ENCODE results near the gene KIF16B. TPM values are rescaled to one million over a fixed set of nuclear protein-coding genes. Genes with fewer than 3 reads are reported as not detected.

The KIF16B gene
- total RNA-seq, 1 donor from 2014 or later, result 18.4 TPM

- ATAC-seq (no peak), DNase-seq (ENCODE audit: missing footprints) (no peak)
- intact Hi-C loops (cut with DNase I), result no loop called here
Observed at GRCh38 chr20:16296931-16297330, 276.3 kb downstream of the KIF16B start.

- DNase-seq (ENCODE audit: missing footprints) (no peak), ATAC-seq (no peak)
- intact Hi-C loops (cut with DNase I), result no loop called here
Observed at GRCh38 chr20:16295534-16295933, 277.7 kb downstream of the KIF16B start.

- intact Hi-C loops (cut with DNase I), result no loop called here
- DNase-seq (ENCODE audit: missing footprints), result no peak
- no peak for ATAC-seq
Observed at GRCh38 chr20:16293590-16293989, 279.7 kb downstream of the KIF16B start.

GRCh38 chr20:16292226-16292880, 280.9 kb downstream of the KIF16B start:
- DNase-seq (ENCODE audit: missing footprints) (no peak), ATAC-seq (no peak)
- intact Hi-C loops (cut with DNase I), result no loop called here

GRCh38 chr20:16290358-16290757, 282.9 kb downstream of the KIF16B start:
- intact Hi-C loops (cut with DNase I), result no loop called here
- DNase-seq (ENCODE audit: missing footprints) (no peak), ATAC-seq (no peak)

- no peak for DNase-seq (ENCODE audit: missing footprints)
- no peak for ATAC-seq
- intact Hi-C loops (cut with DNase I), result no loop called here
Observed at GRCh38 chr20:16287776-16288175, 285.5 kb downstream of the KIF16B start.

GRCh38 chr20:16286601-16287000, 286.6 kb downstream of the KIF16B start:
- no peak for DNase-seq (ENCODE audit: missing footprints)
- ATAC-seq, result no peak
- intact Hi-C loops (cut with DNase I), result no loop called here

- DNase-seq (ENCODE audit: missing footprints), result no peak
- intact Hi-C loops (cut with DNase I), result no loop called here
- no peak for ATAC-seq
Observed at GRCh38 chr20:16284385-16285100, 288.7 kb downstream of the KIF16B start.

GRCh38 chr20:16283978-16284377, 289.3 kb downstream of the KIF16B start:
- DNase-seq (ENCODE audit: missing footprints), result no peak
- ATAC-seq, result no peak
- intact Hi-C loops (cut with DNase I), result no loop called here

- DNase-seq (ENCODE audit: missing footprints) (no peak), ATAC-seq (no peak)
- intact Hi-C loops (cut with DNase I), result no loop called here
Observed at GRCh38 chr20:16283307-16283706, 289.9 kb downstream of the KIF16B start.

GRCh38 chr20:16280219-16280618, 293.0 kb downstream of the KIF16B start:
- intact Hi-C loops (cut with DNase I), result no loop called here
- no peak for DNase-seq (ENCODE audit: missing footprints)
- ATAC-seq, result no peak

- intact Hi-C loops (cut with DNase I), result no loop called here
- ATAC-seq, result no peak
- no peak for DNase-seq (ENCODE audit: missing footprints)
Observed at GRCh38 chr20:16279320-16279719, 293.9 kb downstream of the KIF16B start.

- DNase-seq (ENCODE audit: missing footprints) (no peak), ATAC-seq (no peak)
- intact Hi-C loops (cut with DNase I), result no loop called here
Observed at GRCh38 chr20:16273812-16274555, 299.3 kb downstream of the KIF16B start.

GRCh38 chr20:16272780-16273360, 300.4 kb downstream of the KIF16B start:
- DNase-seq (ENCODE audit: missing footprints) (no peak), ATAC-seq (no peak)

GRCh38 chr20:16271450-16271849, 301.8 kb downstream of the KIF16B start:
- intact Hi-C loops (cut with DNase I), result no loop called here
- no peak for DNase-seq (ENCODE audit: missing footprints)
- ATAC-seq, result no peak

More at GRCh38 chr20:16272780-16273360, 300.4 kb downstream of the KIF16B start:
- intact Hi-C loops (cut with DNase I), result no loop called here

- DNase-seq (ENCODE audit: missing footprints) (no peak), ATAC-seq (no peak)
- intact Hi-C loops (cut with DNase I), result no loop called here
Observed at GRCh38 chr20:16270989-16271388, 302.3 kb downstream of the KIF16B start.

GRCh38 chr20:16270314-16270931, 302.8 kb downstream of the KIF16B start:
- intact Hi-C loops (cut with DNase I), result no loop called here
- ATAC-seq, result no peak
- DNase-seq (ENCODE audit: missing footprints), result no peak

GRCh38 chr20:16267526-16267925, 305.7 kb downstream of the KIF16B start:
- ATAC-seq, result no peak
- intact Hi-C loops (cut with DNase I), result no loop called here
- no peak for DNase-seq (ENCODE audit: missing footprints)

- ATAC-seq (no peak), DNase-seq (ENCODE audit: missing footprints) (no peak)
- intact Hi-C loops (cut with DNase I), result no loop called here
Observed at GRCh38 chr20:16265334-16265733, 307.9 kb downstream of the KIF16B start.

Data from Right ventricle myocardium inferior (tissue), 1 donor.